GM18517 (cell line): ENCODE measurements around the gene ZNF311.

ENCODE experiments used
- ATAC-seq: cut with Tn5 transposase; IDR thresholded peaks from one replicate; pipeline ENCODE4 v1.9.1; 2021; ENCODE audit warnings: mild to moderate bottlenecking, moderate library complexity; ENCODE audit not compliant: unreplicated experiment

The ZNF311 gene

DNA sequence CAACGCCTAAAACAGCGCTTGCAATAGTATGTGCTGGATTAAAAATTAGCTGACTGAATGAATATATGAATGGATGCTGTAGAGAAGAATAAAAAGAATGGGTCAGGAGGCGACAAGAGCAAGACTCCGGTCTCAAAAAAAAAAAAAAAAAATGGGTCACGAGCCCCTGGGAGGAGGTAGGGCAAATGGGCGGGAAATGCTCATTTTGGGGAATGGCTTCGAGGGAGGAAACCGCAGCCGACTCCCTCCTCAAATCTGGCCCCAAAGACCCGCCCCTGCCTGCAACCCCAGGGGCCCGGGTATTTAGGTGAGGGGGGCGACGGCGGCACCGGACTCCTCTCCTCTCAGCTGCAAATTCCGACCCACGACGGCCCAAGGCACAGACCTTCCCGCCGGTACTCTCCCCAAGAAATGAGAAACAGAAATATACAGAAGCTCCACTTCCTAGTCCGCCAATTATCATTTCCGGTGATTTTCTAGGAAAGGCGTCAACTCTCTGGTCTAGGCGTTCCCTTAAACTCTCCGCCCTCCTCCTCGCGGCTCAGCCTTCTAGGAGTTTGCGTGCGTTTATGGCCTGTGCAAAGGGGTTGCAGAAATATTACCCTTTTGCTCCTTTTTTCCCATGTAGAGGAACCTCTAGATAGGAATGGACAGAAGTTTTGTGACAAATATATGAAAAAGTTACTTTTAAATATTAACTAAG, at the start of gene ZNF311:
Gene ZNF311, minus strand, starts transcription at position 133 of the 703 bp plus-strand sequence. CDS start 1,361 bp downstream, outside the sequence.
- ATAC-seq = no peak

DNA sequence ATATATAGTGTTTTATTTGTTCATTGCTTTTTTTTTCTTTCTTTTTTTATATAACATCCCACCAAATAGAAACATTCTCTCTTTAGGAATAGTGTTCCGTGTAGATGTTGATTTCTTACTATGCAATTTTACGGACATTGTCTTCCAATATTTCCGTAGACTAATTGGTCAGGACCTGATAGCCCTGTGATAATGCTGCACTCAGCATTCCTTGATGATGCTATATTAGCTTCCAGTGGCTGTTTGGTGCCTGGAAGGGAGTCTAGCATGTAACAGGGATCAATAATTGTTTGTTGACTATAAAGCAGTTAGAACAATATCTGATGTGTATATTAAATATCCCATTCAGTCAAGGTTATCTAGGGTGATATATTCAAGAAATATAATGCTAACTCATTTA, 46.6 kb upstream of the ZNF311 start:
- no peak for ATAC-seq

DNA sequence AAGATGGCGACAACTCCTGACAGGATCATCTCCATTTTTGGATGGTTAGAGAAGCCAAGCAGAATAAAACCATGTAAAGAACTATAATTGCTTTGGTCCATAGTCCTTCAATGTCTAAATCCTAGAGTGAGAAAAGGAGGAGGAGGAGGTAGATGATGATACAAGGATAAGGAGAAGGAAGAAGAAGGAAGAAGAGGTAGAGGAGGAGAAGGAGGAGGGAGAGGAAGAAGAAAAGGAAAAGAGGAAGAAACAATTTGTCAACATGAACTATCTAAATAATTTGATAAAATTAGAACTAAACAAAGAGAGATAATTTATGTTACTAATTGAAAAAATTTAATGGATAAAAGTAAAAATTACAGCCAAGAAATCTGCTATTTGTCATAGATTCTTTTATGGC, 40.0 kb upstream of the ZNF311 start, which contains the start of gene OR2W1:
Gene OR2W1, minus strand, starts transcription at position 101 of the 400 bp plus-strand sequence. Its CDS starts 0 bp downstream, at position 101.
- ATAC-seq = no peak

DNA sequence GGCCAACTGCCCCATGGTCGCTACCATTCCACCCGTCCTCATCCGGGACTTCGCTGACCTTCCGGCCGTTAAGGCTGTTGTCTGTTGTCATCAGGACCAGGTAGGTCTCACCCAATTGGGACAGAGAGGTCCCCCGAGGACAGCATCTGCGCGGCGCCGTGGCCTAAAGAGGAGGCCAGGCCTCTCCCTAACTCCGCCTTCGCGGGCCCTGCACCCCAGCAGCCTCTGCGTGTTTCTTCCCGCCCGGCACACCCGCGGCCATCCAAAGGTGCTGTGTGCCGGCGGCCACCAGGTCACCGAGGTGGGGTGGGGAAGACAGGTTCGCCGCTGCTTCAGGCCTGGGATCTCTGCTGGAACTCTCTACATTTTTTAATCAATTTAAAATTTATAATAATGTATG, 30.8 kb upstream of the ZNF311 start:
- no peak for ATAC-seq

DNA sequence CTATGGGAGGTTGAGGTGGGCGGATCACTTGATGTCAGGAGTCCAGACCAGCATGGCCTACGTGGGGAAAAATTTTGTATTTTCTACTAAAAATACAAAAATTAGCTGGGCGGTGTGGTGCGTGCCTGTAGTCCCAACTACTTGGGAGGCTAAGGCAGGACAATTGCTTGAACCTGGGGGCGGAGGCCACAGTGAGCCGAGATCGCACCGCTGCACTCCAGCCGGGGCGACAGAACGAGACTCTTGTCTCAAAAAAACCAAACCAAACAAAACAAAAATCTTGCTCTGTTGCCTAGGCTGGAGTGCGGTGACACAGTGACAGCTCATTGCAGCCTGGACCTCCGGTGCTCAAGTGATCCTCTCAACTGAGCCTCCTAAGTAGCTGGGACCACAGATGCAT, 23.7 kb upstream of the ZNF311 start:
- no peak for ATAC-seq

DNA sequence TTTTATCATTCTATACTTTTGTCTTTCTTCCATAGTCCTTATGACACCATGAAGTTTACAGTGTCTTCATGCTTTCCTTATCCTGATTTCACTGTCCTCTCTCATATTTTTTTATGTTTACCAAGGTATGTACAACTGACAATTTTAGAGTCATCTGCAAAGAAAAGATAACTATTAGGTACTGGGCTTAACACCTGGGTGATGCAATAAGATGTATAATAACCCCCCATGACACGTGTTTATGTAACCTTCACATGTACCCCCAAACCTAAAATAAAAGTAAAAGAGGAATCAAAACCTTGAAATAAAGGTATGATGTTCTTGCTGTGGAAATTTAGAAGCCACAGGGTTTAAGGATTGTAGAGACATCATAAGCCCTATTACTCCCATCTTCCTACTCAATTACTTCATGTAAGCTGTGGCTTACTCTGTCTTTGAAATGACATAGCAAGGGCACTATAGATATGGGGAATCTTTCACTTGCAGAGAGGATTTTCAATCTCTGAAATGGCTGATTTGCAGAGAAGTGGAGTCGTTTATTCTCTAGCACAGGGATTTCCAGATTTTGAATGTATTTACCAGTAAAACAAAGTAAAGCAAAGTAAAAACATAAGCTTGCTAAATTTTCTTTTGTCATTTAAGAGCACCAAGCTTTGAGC, 20.9 kb upstream of the ZNF311 start:
- no peak for ATAC-seq

DNA sequence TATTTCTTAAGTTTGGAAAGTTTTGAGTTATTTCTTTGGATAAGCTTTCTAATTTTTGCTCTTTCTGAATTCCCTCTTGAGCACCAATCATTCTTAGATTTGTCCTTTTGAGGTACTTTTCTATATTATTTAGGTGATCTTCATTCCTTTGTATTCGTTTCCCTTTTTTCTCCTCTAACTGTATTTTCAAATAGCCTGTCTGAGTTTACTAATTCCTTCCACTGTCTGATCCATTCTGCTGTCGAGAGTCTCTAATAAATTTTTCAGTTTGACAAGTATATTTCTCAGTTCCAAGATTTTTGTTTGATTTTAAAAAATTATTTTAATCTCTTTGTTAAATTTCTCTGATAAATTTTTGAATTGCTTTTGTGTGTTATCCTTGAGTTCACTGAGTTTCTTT, 16.3 kb upstream of the ZNF311 start:
- ATAC-seq = no peak

DNA sequence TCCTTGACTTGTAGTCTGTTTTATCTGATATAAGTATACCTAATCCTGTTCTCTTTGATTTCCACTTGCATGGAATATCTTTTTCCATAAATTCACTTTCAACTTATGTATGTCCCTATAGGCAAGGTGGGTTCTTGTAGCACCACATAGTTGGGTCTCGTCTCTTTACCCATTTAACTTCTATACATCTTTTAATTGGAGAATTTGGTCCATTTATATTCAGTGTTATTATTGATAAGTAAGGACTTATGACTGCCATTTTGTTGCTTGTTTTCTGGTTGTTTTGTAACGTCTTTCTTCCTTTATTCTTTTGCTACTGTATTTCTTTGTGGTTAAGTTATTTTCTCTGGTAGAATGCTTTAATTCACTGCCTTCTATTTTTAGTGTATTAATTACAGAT, 14.5 kb upstream of the ZNF311 start:
- no peak for ATAC-seq

DNA sequence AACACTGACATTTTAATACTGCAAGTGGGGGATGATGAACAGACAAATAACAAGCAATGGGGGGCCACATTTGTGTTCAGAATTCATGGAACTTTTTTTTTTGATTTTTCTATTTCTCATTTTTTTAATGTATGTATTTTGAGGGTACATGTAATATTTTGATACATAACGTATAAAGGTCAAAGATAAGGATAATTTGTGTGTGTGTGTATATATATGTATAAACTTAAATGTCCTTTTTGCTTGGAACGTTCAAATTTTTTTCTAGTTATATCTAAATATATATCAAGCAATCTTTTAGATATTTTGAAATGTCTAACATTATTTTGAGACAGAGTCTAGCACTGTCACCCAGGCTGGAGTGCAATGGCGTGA, 12.3 kb upstream of the ZNF311 start:
- no peak for ATAC-seq

DNA sequence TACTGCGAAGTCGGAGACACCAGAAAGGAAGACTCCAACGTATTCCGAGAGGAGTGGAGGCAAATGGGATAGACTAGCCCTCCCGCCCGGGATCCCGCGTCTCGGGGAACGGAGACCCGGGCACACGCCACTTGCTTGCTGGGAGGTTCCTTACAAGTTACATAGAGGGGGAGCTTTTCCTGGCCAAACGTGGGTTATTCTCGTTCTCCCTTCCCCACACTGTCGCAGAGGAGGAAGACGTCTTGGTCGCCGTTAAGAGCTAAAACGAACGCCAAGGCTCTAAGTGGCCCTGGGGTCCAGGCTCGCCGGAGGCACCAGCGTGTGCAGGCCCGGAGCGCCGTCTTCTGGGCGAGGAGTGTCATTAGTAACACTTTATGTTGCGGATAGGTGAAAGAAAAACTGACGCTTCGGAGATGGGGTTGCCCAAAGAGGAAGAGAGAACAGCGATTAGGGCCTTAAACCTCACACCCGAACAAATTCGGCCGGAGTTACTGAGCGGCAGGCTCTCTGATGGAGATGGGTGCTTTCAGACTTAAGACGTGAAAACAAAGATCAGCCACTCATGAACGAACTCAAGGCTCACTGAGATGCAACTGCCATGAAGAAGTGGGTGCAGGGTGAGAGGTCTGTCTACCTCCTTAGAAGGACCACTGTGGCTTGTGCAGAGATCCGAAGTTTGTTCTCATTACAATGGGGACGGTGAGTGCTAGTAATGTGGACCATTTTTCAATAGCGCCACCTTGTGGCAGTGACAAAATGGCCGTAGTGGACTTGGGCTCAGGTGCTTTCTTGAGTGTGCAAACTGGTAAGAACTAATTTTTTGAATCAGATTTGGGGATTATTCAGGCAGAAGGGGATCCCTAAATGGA, 11.7 kb upstream of the ZNF311 start:
- peak; percentile 82 for ATAC-seq

DNA sequence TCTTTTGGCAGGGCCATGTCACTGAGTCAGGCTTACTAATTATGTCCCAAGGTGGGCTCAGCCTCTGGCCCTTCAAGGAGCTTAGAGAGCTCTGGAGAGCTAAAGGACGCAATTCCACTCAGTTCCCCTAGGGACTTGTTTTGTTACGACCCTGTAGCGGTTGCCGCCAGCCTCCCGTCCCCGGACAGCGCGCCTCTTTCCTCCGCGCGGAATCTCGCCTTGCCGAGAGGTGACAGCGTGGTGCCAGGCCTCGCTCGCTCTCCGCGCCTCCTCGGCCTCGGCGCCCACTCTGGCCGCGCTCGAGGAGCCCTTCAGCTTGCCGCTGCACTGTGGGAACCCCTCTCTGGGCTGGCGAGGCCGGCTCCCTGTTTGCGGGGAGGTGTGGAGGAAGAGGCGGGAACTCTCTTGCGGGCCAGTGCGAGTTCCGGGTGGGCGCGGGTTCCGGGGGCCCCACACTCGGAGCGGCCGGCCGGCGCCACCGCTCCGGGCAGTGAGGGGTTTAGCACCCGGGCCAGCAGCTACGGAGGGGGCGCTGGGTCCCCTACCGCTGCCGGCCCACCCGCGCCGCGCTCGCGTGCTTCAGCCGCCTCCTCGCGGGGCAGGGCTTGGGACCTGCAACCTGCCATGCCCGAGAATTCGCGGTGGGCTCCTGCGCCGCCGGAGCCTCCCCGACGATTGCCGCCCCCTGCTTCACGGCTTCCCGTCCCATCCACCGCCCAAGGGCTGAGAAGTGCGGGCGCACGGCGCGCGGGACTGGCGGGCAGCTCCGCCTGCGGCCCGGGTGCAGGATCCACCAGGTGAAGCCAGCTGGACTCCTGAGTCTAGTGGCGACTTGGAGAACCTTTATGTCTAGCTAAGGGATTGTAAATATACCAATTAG, 9.9 kb upstream of the ZNF311 start:
- ATAC-seq = no peak

DNA sequence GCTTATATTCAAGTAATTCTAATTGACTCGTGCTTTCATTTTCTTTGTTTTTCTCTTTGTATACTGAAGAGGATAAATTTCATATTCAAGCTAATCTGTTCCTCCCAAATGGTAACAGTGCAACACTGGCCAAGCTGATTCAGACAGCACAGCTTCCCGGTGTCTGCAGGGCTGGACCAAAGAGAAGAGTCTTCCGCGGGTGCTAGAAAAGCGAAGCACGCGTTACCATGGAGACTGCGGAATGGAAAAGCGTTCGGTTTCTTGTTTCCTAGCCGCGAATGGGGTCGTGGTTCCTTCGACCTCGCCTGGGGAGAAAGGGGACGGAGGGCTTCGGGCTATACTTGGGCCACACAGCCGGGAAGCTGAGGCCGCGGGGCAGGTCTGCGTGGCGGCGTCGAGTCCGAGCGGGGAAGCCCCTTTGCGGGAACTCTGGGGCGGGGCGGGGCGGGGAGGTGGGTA, 6.2 kb upstream of the ZNF311 start:
- no peak for ATAC-seq

DNA sequence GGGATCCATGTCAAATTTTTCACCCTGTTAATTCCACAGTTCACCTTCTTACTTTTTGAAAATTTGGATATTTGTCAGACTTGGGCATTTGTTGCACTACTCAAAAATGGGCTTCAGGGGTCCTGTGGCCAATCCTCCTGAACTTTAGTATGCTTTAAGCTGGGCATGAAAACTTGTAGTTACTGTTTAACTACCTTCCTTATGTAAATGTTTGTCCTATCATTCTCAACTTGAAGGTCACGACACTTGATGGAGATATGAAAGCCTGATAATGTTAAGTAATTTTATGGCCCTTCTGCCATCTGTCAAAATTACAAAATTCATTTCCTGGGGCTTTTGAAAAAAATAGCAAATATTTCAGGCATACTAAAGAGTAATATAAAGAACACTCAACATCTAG, 4.2 kb upstream of the ZNF311 start:
- no peak for ATAC-seq

DNA sequence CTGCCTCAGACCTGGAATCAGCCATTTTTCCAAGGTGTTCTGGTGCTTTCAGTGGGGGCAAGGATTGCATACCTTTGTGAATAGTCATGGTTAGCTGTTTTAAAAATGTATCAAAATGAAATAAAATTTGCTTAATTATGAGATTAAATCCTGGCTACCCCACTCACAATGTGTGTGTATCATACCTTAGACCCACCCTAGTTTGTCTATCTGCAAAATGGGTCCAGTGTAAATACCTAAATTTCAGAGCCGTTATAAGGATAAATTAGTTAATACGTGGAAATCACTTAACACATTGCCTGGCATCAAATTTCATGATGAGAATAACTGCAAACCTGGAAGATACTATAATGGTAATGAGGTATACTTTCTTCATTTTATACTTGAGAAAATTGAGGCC, 3.0 kb upstream of the ZNF311 start:
- ATAC-seq = no peak

DNA sequence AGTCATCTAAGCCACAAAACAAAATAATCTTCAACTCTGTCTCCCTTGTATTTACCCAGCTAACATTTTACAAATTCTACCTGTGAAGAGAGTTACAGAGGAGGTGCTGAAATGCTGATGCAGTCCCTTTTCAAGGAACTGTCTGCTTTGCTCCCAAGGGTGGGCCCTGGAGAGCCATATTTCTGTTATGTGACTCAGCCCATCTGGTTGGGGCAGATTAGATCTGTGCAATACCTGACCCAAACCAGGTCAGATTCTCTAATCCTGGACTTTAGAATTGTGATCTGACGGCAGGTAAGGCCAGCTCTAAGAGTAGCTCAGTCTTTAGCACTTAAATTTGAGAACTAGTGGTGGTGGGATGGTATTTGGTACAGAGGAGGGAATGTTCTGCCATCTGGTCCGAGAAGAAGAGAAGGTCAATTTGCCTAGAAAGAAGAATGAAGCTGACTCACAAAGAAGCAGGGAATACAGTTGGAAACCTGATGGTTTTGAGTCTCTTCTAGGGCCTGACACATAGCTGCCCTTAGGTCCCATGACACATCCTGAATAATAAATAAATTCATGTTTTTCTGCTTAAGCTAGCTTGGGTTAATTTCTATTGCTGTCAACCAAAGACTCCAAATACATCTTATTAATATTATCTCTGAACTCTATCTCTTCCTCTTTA, 8.1 kb downstream of the ZNF311 start:
- no peak for ATAC-seq

DNA sequence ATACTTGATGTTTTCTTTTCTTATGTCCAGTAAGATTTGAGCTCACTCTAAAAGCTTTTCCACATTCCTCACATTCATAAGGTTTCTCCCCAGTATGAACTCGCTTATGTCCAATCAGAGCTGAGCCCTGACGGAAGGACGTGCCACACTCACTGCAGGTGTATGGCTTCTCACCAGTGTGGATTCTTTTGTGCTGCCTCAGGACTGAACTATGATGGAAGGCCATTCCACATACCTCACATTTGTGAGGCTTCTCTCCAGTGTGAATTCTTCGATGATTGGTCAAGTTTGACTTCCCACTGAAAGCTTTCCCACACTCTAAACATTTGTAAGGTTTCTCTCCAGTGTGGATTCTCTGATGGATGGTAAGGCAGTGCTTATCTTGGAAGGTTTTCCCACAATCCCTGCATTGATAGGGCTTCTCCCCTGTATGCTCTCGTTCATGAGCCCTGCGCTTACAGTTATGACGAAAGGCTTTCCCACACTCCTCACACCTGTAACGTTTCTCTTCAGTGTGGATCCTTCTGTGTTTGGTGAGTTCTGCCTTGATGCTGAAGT, 9.9 kb downstream of the ZNF311 start:
- no peak for ATAC-seq

DNA sequence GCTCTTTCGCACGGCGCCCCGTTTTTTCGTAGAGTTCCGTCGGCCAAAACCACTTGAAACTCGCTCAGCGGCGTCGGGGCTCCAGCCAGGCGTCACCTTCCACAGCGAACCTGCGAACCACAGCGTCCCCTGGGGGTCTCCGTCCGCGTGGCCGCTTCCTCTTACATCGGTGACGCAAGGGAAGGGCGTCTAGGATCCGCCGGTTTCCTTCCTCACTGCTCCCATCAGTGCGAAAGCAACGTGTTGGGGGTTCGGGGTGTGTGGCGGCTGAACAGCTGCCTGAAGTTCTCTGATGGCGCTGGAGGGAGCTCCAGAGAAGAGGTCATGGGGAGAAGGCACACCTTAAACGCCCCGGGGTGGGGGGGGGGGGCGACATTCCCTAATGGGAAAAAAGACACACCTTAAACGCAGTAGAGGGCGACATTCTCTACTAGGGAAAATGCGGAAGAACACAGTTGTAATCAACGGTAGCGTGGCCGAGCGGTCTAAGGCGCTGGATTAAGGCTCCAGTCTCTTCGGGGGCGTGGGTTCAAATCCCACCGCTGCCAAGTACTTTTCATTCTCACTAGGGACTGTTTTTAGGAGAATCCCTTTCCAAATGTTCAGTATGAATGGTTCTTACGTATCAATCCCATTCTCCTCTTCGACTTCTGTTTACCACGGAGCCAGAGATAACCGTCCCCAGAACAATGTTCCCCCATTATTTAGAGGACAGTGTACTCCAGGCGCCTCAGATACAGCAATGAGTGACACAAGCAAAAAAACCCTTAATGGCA, 16.4 kb downstream of the ZNF311 start:
- no peak for ATAC-seq

DNA sequence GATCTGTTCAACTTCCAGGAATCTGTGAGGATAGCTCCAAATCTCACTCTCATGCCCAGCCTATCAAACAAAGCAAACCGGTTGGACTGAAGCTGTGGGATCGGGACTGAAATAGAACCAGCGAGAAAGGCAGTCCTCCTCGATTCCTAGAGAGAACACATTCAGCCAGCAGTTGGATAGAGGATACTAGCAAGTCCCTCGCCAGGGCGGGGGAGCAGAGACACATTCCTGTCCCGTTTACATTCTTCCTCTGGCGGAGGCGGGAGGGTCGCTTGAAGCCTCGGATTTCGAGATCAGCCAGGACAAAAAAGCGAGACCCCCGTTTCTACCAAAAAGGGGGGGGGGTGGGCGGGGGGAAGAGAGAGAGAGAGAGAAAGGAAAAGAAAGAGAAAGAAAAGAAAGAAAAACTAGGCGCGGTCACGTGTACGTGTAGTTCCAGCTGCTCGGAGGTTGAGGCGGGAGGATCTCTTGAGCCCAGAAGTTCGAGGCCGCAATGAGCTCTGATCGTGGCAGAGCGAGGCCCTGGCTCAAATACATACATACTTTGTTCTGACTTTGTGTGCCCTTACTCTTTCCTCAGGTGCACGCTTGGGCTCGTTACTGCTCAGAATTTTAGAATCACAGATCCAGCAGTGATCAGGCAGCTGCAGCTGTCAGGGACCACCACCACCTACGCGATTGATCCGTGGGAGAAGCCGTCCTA, 19.5 kb downstream of the ZNF311 start:
- no peak for ATAC-seq
